A549 (cell line): ENCODE measurements around the gene SLC9A4.

Experiments used
- EP300 ChIP-seq, 2 experiments: fragments of >200 bp; sonication (Bioruptor Twin); formaldehyde crosslinking; IDR thresholded peaks; 2 replicates in 1 of 2; 3 replicates in 1 of 2; pipeline ENCODE4 v1.6.1; 2016 to 2017
- JUNB ChIP-seq: fragments of >200 bp; sonication (Bioruptor Twin); formaldehyde crosslinking; IDR thresholded peaks from 2 replicates; pipeline ENCODE4 v1.6.1; 2016
- MYC ChIP-seq: IDR thresholded peaks from 2 replicates; pipeline ENCODE4 v1.6.1; 2012; ENCODE audit warnings: mild to moderate bottlenecking, inconsistent platforms, low read length, improper control_type of control experiment, borderline replicate concordance
- NFE2L2 ChIP-seq: fragments of 150-350 bp; conservative IDR thresholded peaks from 2 replicates; pipeline ENCODE4 v1.6.1; 2014; ENCODE audit warnings: low read length
- POLR2A ChIP-seq: IDR thresholded peaks from 2 replicates; pipeline ENCODE4 v1.6.1; 2012; ENCODE audit warnings: mild to moderate bottlenecking, low read length
- RCOR1 ChIP-seq: fragments of 150-350 bp; IDR thresholded peaks from 2 replicates; pipeline ENCODE4 v1.6.1; 2014; ENCODE audit warnings: antibody characterized with exemption, low read length, low read depth
- USF2 ChIP-seq: fragments of 450-650 bp; IDR thresholded peaks from 2 replicates; pipeline ENCODE4 v1.6.1; 2014; ENCODE audit warnings: antibody characterized with exemption
- TF ChIP-seq, protein P1 (sequence below): fragments of >200 bp; sonication (Bioruptor Twin); formaldehyde crosslinking; IDR thresholded peaks from 3 replicates; pipeline ENCODE4 v1.5.1; 2016
- TF ChIP-seq, protein P2 (sequence below): fragments of 200-600 bp; sonication (generic); IDR thresholded peaks from 2 replicates; pipeline ENCODE4 v1.6.1; 2016; ENCODE audit warnings: antibody characterized with exemption, mild to moderate bottlenecking, moderate library complexity

DNA sequence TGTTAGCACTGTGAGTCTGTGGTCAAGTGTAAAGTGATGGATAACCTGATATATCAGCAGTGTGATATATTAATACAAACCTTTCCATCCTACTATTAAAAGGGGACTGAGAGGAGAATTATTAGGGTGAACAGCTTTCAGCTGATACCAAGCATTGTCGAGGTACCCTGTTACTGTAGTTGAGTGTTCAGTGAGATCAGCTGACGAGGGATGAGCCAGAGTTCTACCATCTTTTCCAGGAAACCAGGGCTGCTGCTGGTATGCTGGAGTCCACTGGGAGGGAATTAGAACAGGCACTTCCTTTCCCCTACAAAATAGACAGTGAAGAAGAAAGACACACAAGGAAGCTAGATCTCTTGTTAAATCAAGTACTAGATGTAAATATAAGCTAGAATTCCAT lies 49.7 kb upstream of the SLC9A4 start:
- TF ChIP-seq, protein P1, sequence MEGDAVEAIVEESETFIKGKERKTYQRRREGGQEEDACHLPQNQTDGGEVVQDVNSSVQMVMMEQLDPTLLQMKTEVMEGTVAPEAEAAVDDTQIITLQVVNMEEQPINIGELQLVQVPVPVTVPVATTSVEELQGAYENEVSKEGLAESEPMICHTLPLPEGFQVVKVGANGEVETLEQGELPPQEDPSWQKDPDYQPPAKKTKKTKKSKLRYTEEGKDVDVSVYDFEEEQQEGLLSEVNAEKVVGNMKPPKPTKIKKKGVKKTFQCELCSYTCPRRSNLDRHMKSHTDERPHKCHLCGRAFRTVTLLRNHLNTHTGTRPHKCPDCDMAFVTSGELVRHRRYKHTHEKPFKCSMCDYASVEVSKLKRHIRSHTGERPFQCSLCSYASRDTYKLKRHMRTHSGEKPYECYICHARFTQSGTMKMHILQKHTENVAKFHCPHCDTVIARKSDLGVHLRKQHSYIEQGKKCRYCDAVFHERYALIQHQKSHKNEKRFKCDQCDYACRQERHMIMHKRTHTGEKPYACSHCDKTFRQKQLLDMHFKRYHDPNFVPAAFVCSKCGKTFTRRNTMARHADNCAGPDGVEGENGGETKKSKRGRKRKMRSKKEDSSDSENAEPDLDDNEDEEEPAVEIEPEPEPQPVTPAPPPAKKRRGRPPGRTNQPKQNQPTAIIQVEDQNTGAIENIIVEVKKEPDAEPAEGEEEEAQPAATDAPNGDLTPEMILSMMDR: no peak
- no peak for TF ChIP-seq POLR2A
- TF ChIP-seq, protein P2, sequence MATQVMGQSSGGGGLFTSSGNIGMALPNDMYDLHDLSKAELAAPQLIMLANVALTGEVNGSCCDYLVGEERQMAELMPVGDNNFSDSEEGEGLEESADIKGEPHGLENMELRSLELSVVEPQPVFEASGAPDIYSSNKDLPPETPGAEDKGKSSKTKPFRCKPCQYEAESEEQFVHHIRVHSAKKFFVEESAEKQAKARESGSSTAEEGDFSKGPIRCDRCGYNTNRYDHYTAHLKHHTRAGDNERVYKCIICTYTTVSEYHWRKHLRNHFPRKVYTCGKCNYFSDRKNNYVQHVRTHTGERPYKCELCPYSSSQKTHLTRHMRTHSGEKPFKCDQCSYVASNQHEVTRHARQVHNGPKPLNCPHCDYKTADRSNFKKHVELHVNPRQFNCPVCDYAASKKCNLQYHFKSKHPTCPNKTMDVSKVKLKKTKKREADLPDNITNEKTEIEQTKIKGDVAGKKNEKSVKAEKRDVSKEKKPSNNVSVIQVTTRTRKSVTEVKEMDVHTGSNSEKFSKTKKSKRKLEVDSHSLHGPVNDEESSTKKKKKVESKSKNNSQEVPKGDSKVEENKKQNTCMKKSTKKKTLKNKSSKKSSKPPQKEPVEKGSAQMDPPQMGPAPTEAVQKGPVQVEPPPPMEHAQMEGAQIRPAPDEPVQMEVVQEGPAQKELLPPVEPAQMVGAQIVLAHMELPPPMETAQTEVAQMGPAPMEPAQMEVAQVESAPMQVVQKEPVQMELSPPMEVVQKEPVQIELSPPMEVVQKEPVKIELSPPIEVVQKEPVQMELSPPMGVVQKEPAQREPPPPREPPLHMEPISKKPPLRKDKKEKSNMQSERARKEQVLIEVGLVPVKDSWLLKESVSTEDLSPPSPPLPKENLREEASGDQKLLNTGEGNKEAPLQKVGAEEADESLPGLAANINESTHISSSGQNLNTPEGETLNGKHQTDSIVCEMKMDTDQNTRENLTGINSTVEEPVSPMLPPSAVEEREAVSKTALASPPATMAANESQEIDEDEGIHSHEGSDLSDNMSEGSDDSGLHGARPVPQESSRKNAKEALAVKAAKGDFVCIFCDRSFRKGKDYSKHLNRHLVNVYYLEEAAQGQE: no peak
- no peak for TF ChIP-seq USF2
- no peak for TF ChIP-seq JUNB
- TF ChIP-seq NFE2L2: no peak
- TF ChIP-seq MYC: no peak
- TF ChIP-seq EP300 (IDR thresholded peaks at IDR 0.05): no peak
- no peak for TF ChIP-seq RCOR1
